AG09309 (cell line): ENCODE measurements around the gene HAGH.
"Not testable (repeated sequence)": the region's sequence is repeated elsewhere in the genome, so short reads cannot be mapped to it uniquely, and the experiment has no call there.

ENCODE experiments used
- DNase-seq: peaks from one replicate; pipeline ENCODE4 v3.0.0-alpha.2; 2010; ENCODE audit warnings: low read depth
- H3K4me3 ChIP-seq: 2 replicates; pipeline ENCODE4 v1.5.1; 2011; ENCODE audit warnings: mild to moderate bottlenecking, low read depth, low read length, moderate library complexity; ENCODE audit not compliant: control insufficient read depth
- CTCF ChIP-seq: IDR thresholded peaks from 2 replicates; pipeline ENCODE4 v1.5.1; 2011; ENCODE audit warnings: mild to moderate bottlenecking, low read depth, low read length, inconsistent platforms; ENCODE audit not compliant: insufficient read depth, control insufficient read depth; ENCODE audit errors: missing control alignments

The HAGH gene

GRCh38 chr16:1800701-1801100 is 25.9 kb downstream of the HAGH start:
- no peak for TF ChIP-seq CTCF
- no peak for DNase-seq

GRCh38 chr16:1799263-1799662 is 27.4 kb downstream of the HAGH start:
- not testable (repeated sequence) for DNase-seq, H3K4me3 ChIP-seq

More at GRCh38 chr16:1800701-1801100, 25.9 kb downstream of the HAGH start:
- H3K4me3 ChIP-seq: no peak overlapping the region

GRCh38 chr16:1794908-1795666 is 31.5 kb downstream of the HAGH start:
- no peak for TF ChIP-seq CTCF
- DNase-seq: no peak
- H3K4me3 ChIP-seq: no peak overlapping the region

GRCh38 chr16:1794221-1794871 is 32.3 kb downstream of the HAGH start:
- no peak for TF ChIP-seq CTCF

GRCh38 chr16:1793578-1794220 is 32.9 kb downstream of the HAGH start, which contains the start of gene IGFALS:
Gene IGFALS (minus strand): TSS chr16:1793705. CDS start chr16:1793652, 53 bp downstream.
- no peak for TF ChIP-seq CTCF
- H3K4me3 ChIP-seq: no peak within 1 kb of the TSS
- DNase-seq: no peak

More at GRCh38 chr16:1794221-1794871, 32.3 kb downstream of the HAGH start:
- H3K4me3 ChIP-seq: no peak overlapping the region
- DNase-seq: no peak

GRCh38 chr16:1792836-1793577 is 33.6 kb downstream of the HAGH start:
- H3K4me3 ChIP-seq: no peak overlapping the region
- TF ChIP-seq CTCF: no peak
- no peak for DNase-seq
